Naive thymus-derived CD4-positive, alpha-beta T cell (primary cell): ENCODE data around the gene GRIP1. TPM values are rescaled to one million over a fixed set of nuclear protein-coding genes. Genes with fewer than 3 reads are reported as not detected.

ENCODE experiments used
- ATAC-seq: fragments of 150-1000 bp; cut with Tn5 transposase; 2 replicates; pipeline ENCODE4 v1.10.0; 2021; ENCODE audit warnings: mild to moderate bottlenecking, moderate library complexity
- CTCF ChIA-PET: fragments of 350-600 bp; sonication (Branson Sonifier 250); formaldehyde crosslinking; loops from one replicate; lab custom pipeline; 2021; ENCODE audit warnings: antibody characterized with exemption; lab: Charles Lee
- POLR2A ChIA-PET: fragments of 350-600 bp; sonication (Branson Sonifier 250); formaldehyde crosslinking; loops from one replicate; lab custom pipeline; 2021; ENCODE audit warnings: antibody characterized with exemption, inconsistent platforms; lab: Charles Lee
- DNase-seq, 9 donors: peaks; one replicate each; pipeline versions ENCODE4 v3.0.0 to v3.0.0-alpha.2; 2020 to 2022; ENCODE audit warnings: mixed read lengths in 1 of 9
- H3K27ac ChIP-seq: one replicate; pipeline ENCODE4 v1.7.0; 2013; ENCODE audit warnings: mild to moderate bottlenecking, low read depth, low read length, moderate library complexity
- H3K27me3 ChIP-seq, 2 donors: one replicate each; pipeline ENCODE4 v1.7.0; 2013; ENCODE audit warnings: low read length in 2 of 2, mild to moderate bottlenecking in 2 of 2, moderate library complexity in 2 of 2; ENCODE audit not compliant: control insufficient read depth in 2 of 2, insufficient read depth in 2 of 2
- H3K36me3 ChIP-seq, 3 experiments: 1 replicate in 2 of 3; 2 replicates in 1 of 3; pipeline ENCODE4 v1.7.0; 2013; ENCODE audit warnings: low read length in 3 of 3, mild to moderate bottlenecking in 3 of 3, moderate library complexity in 1 of 3; ENCODE audit not compliant: insufficient read depth in 3 of 3, control insufficient read depth in 2 of 3
- H3K4me1 ChIP-seq, 2 donors: one replicate each; pipeline ENCODE4 v1.7.0; 2013; ENCODE audit warnings: low read length in 2 of 2, mild to moderate bottlenecking in 2 of 2, moderate library complexity in 1 of 2; ENCODE audit not compliant: control insufficient read depth in 2 of 2, insufficient read depth in 2 of 2
- H3K4me3 ChIP-seq: 2 replicates; pipeline ENCODE4 v1.7.0; 2013; ENCODE audit warnings: mild to moderate bottlenecking, low read length
- H3K9me3 ChIP-seq, 3 experiments: 1 replicate in 2 of 3; 2 replicates in 1 of 3; pipeline ENCODE4 v1.7.0; 2013; ENCODE audit warnings: low read length in 3 of 3; ENCODE audit not compliant: control insufficient read depth in 2 of 3
- H3K27ac Mint-ChIP-seq, 9 donors: one replicate each; pipeline ENCODE4 v1.8.0; 2020 to 2022; ENCODE audit warnings: mixed read lengths in 9 of 9, mild to moderate bottlenecking in 8 of 9, moderate library complexity in 5 of 9, inconsistent platforms in 2 of 9
- H3K27me3 Mint-ChIP-seq, 5 donors: one replicate each; pipeline ENCODE4 v1.8.0; 2021 to 2022; ENCODE audit warnings: mixed read lengths in 5 of 5, mild to moderate bottlenecking in 1 of 5
- H3K36me3 Mint-ChIP-seq, 5 donors: one replicate each; pipeline ENCODE4 v1.8.0; 2020 to 2022; ENCODE audit warnings: mixed read lengths in 5 of 5, mild to moderate bottlenecking in 3 of 5, inconsistent platforms in 1 of 5
- H3K4me1 Mint-ChIP-seq, 7 donors: one replicate each; pipeline ENCODE4 v1.8.0; 2020 to 2022; ENCODE audit warnings: mixed read lengths in 7 of 7, mild to moderate bottlenecking in 3 of 7, inconsistent platforms in 1 of 7
- H3K4me3 Mint-ChIP-seq, 10 donors: one replicate each; pipeline ENCODE4 v1.8.0; 2020 to 2022; ENCODE audit warnings: mild to moderate bottlenecking in 10 of 10, mixed read lengths in 10 of 10, moderate library complexity in 6 of 10, inconsistent platforms in 2 of 10
- H3K9me3 Mint-ChIP-seq, 11 donors: one replicate each; pipeline ENCODE4 v1.8.0; 2020 to 2022; ENCODE audit warnings: mixed read lengths in 11 of 11, mild to moderate bottlenecking in 4 of 11, inconsistent platforms in 1 of 11, moderate library complexity in 1 of 11
- intact Hi-C, 2 donors: fragments of 100-400 bp; cut with micrococcal nuclease; formaldehyde crosslinking; loops; one replicate each; pipeline ENCODE4 v1.15.1; 2023
- polyA plus RNA-seq, 2 donors: library from polyadenylated mRNA; unstranded; fragments of 300-500 nt; fragmentation: Illumina TruSeq; gene quantifications; one replicate each; pipeline ENCODE4 v1.2.3, GENCODE V29; 2021
- total RNA-seq, 6 experiments: library from RNA in 5 of 6; stranded (reverse) in 5 of 6; gene quantifications; 1 replicate in 5 of 6; 2 replicates in 1 of 6; pipeline ENCODE4 v1.2.3 and lab custom pipeline; 2021 to 2026

The GRIP1 gene
- total and polyA plus RNA-seq, 7 experiments from 2014 or later, result 0.25 to 6.5 (median 3.1) TPM

- H3K27ac ChIP-seq, result no peak overlapping the region
- Mint-ChIP-seq H3K4me1 (no peaks in the 10 kb centered on the region), H3K36me3 (no peaks in the 10 kb centered on the region), H3K4me3 (no peak overlapping the region), H3K27me3 (peaks cover 0 to 30% (median 19%) of the 10 kb centered on the region in 5 donors), H3K27ac (no peak overlapping the region), H3K9me3 (no peaks in the 10 kb centered on the region)
- intact Hi-C loops, result no loop called here
- no peaks in the 10 kb centered on the region for H3K27me3 ChIP-seq
- H3K36me3 ChIP-seq, result no peaks in the 10 kb centered on the region
- H3K4me3 ChIP-seq, result no peak overlapping the region
- POLR2A ChIA-PET, result no interaction called here
- DNase-seq, result no peak
- H3K4me1 ChIP-seq, result no peaks in the 10 kb centered on the region
- CTCF ChIA-PET, result no interaction called here
- no peaks in the 10 kb centered on the region for H3K9me3 ChIP-seq
- ATAC-seq, result peak; percentile 38
Observed at GRCh38 chr12:66662179-66662578, 16.7 kb downstream of the GRIP1 start.

GRCh38 chr12:66661357-66661756 is 17.5 kb downstream of the GRIP1 start:
- intact Hi-C loops, result no loop called here

DNA sequence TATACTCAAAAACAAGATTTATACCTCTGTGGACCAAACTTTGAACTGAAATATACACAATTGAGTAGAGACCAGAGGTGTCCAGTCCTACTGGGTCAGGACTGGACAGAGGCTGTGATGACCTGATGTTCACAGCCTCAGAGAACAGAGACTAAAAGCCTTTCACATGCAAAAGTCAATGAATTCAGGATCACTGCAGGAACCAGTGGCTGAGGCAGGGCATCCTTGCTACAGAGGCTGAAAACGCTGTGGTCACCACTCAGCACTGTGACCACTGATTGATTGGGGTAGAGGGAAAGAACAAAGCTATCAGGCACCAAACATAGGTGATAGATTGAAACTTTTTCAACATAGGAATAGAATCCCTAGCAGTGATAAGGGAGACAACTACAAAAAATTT is 25.1 kb downstream of the GRIP1 start:
- no peaks in the 10 kb centered on the region for H3K9me3 Mint-ChIP-seq
- no peak for DNase-seq
- Histone ChIP-seq H3K27me3 (peaks cover 0 to 5% of the 10 kb centered on the region in 2 donors), H3K36me3 (no peaks in the 10 kb centered on the region), H3K9me3 (no peaks in the 10 kb centered on the region), H3K4me3 (no peak overlapping the region), H3K4me1 (no peaks in the 10 kb centered on the region), H3K27ac (no peak overlapping the region)
- peaks cover 0 to 16% (median 7%) of the 10 kb centered on the region in 5 donors for H3K27me3 Mint-ChIP-seq
- POLR2A ChIA-PET, result no interaction called here
- CTCF ChIA-PET, result no interaction called here
- no peak for ATAC-seq
- H3K4me1 Mint-ChIP-seq, result no peaks in the 10 kb centered on the region
- H3K4me3 Mint-ChIP-seq, result no peak overlapping the region
- no peaks in the 10 kb centered on the region for H3K36me3 Mint-ChIP-seq
- no peak overlapping the region for H3K27ac Mint-ChIP-seq
- intact Hi-C loops, result no loop called here

More at GRCh38 chr12:66661357-66661756, 17.5 kb downstream of the GRIP1 start:
- no peak overlapping the region for H3K27ac Mint-ChIP-seq
- H3K9me3 ChIP-seq, result no peaks in the 10 kb centered on the region
- no peaks in the 10 kb centered on the region for H3K4me1 Mint-ChIP-seq
- no peak for DNase-seq
- H3K27me3 Mint-ChIP-seq, result peaks cover 0 to 22% (median 17%) of the 10 kb centered on the region in 5 donors
- H3K4me3 ChIP-seq, result no peak overlapping the region
- no peaks in the 10 kb centered on the region for H3K9me3 Mint-ChIP-seq
- H3K4me3 Mint-ChIP-seq, result no peak overlapping the region
- H3K27ac ChIP-seq, result no peak overlapping the region
- ATAC-seq, result no peak
- CTCF ChIA-PET, result no interaction called here
- no peaks in the 10 kb centered on the region for H3K4me1 ChIP-seq
- no peaks in the 10 kb centered on the region for H3K27me3 ChIP-seq
- H3K36me3 Mint-ChIP-seq, result no peaks in the 10 kb centered on the region
- H3K36me3 ChIP-seq, result no peaks in the 10 kb centered on the region
- POLR2A ChIA-PET, result no interaction called here

GRCh38 chr12:66648033-66648735 is 30.7 kb downstream of the GRIP1 start:
- Histone ChIP-seq H3K9me3 (no peaks in the 10 kb centered on the region), H3K36me3 (no peaks in the 10 kb centered on the region), H3K27ac (no peak overlapping the region), H3K4me1 (no peaks in the 10 kb centered on the region), H3K4me3 (no peak overlapping the region), H3K27me3 (no peaks in the 10 kb centered on the region)
- H3K9me3 Mint-ChIP-seq, result peaks cover 0 to 2% (median 0%) of the 10 kb centered on the region in 11 donors
- H3K4me3 Mint-ChIP-seq, result no peak overlapping the region
- intact Hi-C loops, result no loop called here
- no peaks in the 10 kb centered on the region for H3K36me3 Mint-ChIP-seq
- DNase-seq, result no peak
- POLR2A ChIA-PET, result no interaction called here
- H3K27ac Mint-ChIP-seq, result no peak overlapping the region
- H3K4me1 Mint-ChIP-seq, result no peaks in the 10 kb centered on the region
- peaks cover 0 to 12% (median 0%) of the 10 kb centered on the region in 5 donors for H3K27me3 Mint-ChIP-seq
- CTCF ChIA-PET, result no interaction called here
- no peak for ATAC-seq

- H3K27ac Mint-ChIP-seq, result no peak overlapping the region
- H3K4me3 Mint-ChIP-seq, result no peak overlapping the region
- no peaks in the 10 kb centered on the region for H3K9me3 ChIP-seq
- no peak for ATAC-seq
- no peak overlapping the region for H3K4me3 ChIP-seq
- H3K4me1 ChIP-seq, result no peaks in the 10 kb centered on the region
- peaks cover 0 to 2% (median 0%) of the 10 kb centered on the region in 11 donors for H3K9me3 Mint-ChIP-seq
- H3K27me3 Mint-ChIP-seq, result peaks cover 0 to 12% (median 0%) of the 10 kb centered on the region in 5 donors
- ChIA-PET POLR2A (no interaction called here), CTCF (interaction anchor here (0.6 kb wide), 1 partner anchor 8 kb away, joined by 3 read pairs; no protein-coding TSS in a partner anchor)
- no peaks in the 10 kb centered on the region for H3K27me3 ChIP-seq
- DNase-seq, result no peak
- H3K4me1 Mint-ChIP-seq, result no peaks in the 10 kb centered on the region
- no peak overlapping the region for H3K27ac ChIP-seq
- H3K36me3 Mint-ChIP-seq, result no peaks in the 10 kb centered on the region
- intact Hi-C loops, result no loop called here
- H3K36me3 ChIP-seq, result no peaks in the 10 kb centered on the region
Observed at GRCh38 chr12:66647034-66647691, 31.7 kb downstream of the GRIP1 start.

GRCh38 chr12:66644151-66644550 is 34.7 kb downstream of the GRIP1 start:
- Histone ChIP-seq H3K27ac (no peak overlapping the region), H3K36me3 (no peaks in the 10 kb centered on the region), H3K9me3 (no peaks in the 10 kb centered on the region), H3K4me3 (no peak overlapping the region), H3K27me3 (no peaks in the 10 kb centered on the region), H3K4me1 (no peaks in the 10 kb centered on the region)
- DNase-seq (no peak), ATAC-seq (no peak)
- H3K27me3 Mint-ChIP-seq, result peaks cover 0 to 14% (median 5%) of the 10 kb centered on the region in 5 donors
- no peak overlapping the region for H3K27ac Mint-ChIP-seq
- intact Hi-C loops, result no loop called here
- no peak overlapping the region for H3K4me3 Mint-ChIP-seq
- H3K4me1 Mint-ChIP-seq, result no peaks in the 10 kb centered on the region
- POLR2A ChIA-PET, result interaction anchor here (0.7 kb wide), 1 partner anchor 194 kb away, joined by 3 read pairs; no protein-coding TSS in a partner anchor
- H3K9me3 Mint-ChIP-seq, result peaks cover 0 to 3% (median 0%) of the 10 kb centered on the region in 11 donors
- CTCF ChIA-PET, result no interaction called here
- H3K36me3 Mint-ChIP-seq, result no peaks in the 10 kb centered on the region
